SK-MEL-5 (cell line): ENCODE data around the gene ZBTB20. TPM values are rescaled to one million over a fixed set of nuclear protein-coding genes. Genes with fewer than 3 reads are reported as not detected.

ENCODE experiments used
- DNase-seq: peaks from one replicate; pipeline ENCODE4 v3.0.0-alpha.2; 2016; ENCODE audit warnings: low read depth, low spot score
- in situ Hi-C: cut with HindIII; loops from 2 replicates; pipeline ENCODE4 v1.10.0; 2016; ENCODE audit warnings: low sequenced_read_pairs, high pct_unique_total_duplicates, low pct_unique_long_range_greater_than_20kb
- total RNA-seq: library from RNA; depleted of rRNA; stranded (reverse); fragments of >200 nt; shearing (Covaris generic); gene quantifications from 2 replicates; pipeline ENCODE4 v1.2.3, GENCODE V29; 2014

The ZBTB20 gene
- total RNA-seq, 1 experiment from 2014 or later: 2.9 TPM

GRCh38 chr3:114743746-114744485 is 403.2 kb downstream of the ZBTB20 start:
- DNase-seq: no peak
- in situ Hi-C loops: no loop called here

DNA sequence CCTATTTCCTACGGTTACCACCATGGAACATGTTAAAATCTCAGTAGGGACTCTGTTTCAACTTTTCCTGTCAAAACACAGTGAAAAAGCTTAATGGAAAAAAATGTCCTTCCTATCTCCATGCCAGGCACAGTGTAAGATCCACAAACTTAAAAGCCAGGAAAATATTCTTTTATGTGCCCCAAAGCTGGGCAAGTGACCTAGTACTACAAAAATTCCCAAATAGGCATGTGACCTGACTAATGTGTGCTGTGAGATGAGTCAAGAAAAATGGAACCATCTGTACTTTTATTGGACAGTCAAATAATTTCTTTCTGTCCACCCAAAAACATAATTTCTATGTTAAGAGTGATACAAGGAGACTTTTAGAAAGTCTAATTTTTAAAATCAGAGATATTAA is 406.0 kb downstream of the ZBTB20 start:
- DNase-seq: no peak
- in situ Hi-C loops: no loop called here

DNA sequence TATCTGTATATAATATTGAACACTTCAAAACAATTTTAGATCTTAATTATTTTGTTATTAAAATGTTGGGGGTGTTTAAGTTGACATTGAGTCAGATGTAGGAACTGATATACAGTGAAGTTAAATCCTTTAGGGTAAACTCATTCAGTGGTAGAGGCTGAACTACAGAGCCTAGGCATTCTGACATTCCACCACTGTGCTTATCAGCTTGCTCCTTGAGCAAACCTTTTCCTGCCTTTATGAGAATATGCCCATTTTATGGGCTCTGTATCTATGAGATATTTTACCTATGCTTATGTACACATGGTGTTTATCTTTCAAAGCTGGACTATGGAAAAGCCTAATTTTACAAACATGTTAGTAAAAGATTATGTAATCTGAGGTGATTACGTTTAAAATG is 407.5 kb downstream of the ZBTB20 start:
- in situ Hi-C loops: no loop called here
- no peak for DNase-seq

DNA sequence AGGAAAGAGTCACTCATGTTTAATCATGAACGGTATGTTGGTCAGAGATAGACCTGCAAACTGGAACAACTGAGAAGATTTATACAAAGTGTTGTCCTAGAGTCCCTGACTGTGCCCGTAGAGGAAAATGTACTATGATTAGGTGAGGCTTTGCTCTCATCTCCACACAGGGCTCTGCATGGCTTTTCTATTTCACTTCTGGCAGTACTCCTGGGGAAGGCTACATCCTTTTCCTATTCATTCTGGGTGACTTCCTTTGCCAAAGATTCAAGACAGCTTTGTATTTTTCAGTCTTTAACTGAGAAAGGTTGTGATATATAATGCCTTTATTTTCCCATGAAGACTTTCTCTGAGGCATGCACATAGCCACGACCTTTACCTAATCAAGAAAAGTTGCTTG is 414.7 kb downstream of the ZBTB20 start:
- in situ Hi-C loops: no loop called here
- no peak for DNase-seq

GRCh38 chr3:114730397-114730796 is 416.7 kb downstream of the ZBTB20 start:
- DNase-seq: no peak
- in situ Hi-C loops: no loop called here

DNA sequence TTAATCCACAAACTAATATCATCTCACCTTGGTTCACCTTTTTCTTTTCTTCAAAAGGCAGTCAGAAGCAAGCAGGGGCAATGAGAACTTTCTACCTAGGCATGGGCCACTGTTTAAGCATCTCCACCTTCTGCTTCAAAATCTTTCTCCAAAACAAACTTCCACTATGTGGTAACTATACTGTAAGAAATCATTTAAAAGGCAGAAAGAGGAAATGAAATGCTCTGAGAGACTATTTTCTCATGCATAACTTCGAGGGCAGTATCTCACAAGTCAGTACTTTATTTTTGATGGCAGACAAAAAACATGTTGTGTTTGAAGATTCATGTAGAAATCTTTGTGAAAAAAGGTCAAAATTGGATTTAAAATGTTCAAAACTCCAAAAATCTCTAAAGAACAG is 419.7 kb downstream of the ZBTB20 start:
- in situ Hi-C loops: no loop called here
- DNase-seq: no peak

GRCh38 chr3:114725966-114726365 is 421.1 kb downstream of the ZBTB20 start:
- DNase-seq: no peak
- in situ Hi-C loops: no loop called here

DNA sequence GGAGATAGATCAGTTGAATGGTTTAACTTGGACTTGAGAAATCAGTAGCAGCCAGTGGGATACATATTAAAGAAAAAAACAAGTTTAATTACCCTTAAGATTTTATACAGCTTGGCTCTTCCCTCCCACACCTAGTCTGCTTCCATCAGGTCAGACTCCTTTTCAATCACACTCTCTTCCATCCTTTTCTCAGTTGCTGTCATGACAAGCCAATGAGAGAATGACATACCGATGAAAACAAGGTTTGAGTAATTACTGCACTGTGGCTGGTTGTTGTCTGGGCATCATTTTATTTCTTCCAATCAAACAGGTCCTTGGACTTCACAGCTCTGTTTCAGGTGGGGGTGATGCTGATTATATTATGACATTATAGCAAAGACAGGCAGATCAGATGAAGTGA is 424.6 kb downstream of the ZBTB20 start:
- in situ Hi-C loops: no loop called here
- DNase-seq: no peak

- no peak for DNase-seq
- in situ Hi-C loops: no loop called here
Measured at GRCh38 chr3:114721864-114722263, 425.2 kb downstream of the ZBTB20 start.

GRCh38 chr3:114721209-114721608 is 425.9 kb downstream of the ZBTB20 start:
- in situ Hi-C loops: no loop called here
- DNase-seq: no peak

DNA sequence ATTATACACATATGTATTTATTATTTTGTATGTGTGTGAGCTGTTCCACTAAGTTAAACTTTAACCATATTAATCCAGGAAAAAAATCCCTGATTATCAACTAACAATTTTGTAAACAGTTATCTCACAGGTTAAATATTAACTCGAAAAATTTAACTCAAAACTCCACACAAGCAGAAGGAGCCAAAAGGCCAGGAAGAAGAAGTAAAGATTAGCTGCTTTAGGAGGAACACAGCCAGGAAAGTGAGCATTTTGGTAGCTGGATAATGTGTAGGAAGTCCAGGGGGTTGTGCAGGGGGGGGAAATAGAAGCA is 428.2 kb downstream of the ZBTB20 start:
- in situ Hi-C loops: no loop called here

GRCh38 chr3:114718071-114718897 is 428.8 kb downstream of the ZBTB20 start:
- in situ Hi-C loops: no loop called here
- no peak for DNase-seq

More for the DNA sequence above, 428.2 kb downstream of the ZBTB20 start:
- DNase-seq: no peak

DNA sequence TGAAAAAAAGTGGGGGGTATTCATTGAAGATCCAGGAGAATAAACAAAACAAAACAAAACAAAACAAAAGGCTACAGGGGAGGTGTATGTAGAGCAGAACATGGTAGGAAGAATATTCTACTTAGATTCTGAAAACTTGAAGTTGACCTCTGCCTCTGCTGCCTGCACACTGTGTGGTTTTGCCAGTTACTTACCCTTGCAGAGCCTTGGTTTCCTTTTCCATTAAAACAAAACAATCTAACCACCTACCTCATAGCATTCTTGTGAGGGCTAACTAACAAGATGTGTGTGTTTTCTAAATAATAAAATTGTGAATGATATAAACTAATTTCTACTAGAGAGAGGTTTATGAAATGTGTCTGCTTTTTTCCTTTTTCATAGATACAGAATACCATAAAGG is 430.2 kb downstream of the ZBTB20 start:
- no peak for DNase-seq
- in situ Hi-C loops: no loop called here

- no peak for DNase-seq
- in situ Hi-C loops: no loop called here
Measured at GRCh38 chr3:114716126-114716525, 431.0 kb downstream of the ZBTB20 start.

- DNase-seq: no peak
- in situ Hi-C loops: no loop called here
Measured at GRCh38 chr3:114714957-114715460, 432.1 kb downstream of the ZBTB20 start.

DNA sequence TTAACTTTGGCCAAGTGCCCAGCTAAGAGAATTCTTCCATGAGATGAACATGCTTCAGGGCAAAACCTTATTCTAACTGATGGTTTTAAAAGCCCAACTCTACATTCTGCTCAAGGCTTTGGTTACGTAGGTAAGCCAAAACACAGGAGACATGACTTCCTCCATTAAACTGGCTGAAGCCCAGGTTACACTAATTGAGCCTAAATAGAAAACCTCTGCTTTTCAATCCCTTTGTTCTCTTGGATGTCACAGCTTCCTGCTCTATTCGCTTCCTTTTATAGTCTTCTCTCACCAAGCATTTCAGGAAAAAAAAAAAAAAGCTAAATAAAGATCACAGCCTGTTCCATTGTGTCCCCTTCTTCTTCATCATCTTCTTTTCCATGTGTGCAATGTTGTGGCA is 432.9 kb downstream of the ZBTB20 start:
- in situ Hi-C loops: no loop called here
- no peak for DNase-seq

GRCh38 chr3:114712728-114713492 is 434.2 kb downstream of the ZBTB20 start:
- in situ Hi-C loops: no loop called here
- DNase-seq: no peak

DNA sequence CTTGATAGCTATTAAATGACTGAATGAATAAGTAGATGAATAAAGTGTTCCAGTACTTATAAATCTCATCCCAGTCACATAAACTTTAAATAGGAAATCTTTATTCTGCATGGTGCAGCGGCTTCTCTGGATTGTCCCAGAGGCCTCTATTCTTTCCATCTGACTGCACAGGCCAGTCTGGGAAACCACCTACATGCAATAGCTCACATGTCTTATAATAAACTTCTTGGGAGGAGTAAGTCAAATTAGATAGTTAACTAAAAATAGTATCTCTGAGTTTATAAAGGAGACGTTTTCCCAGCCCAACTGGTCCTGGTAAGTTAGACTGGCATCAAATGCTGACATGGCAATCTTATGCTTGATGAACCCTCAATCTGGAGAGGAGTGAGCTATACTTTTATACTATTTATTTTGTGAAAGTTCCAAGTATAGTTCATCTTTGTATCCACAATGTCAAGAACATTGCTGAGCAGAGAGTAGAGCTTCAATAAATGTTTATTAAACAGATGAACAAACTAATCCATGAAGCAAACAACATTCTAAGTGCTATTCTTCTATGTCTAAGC is 435.7 kb downstream of the ZBTB20 start:
- no peak for DNase-seq
- in situ Hi-C loops: no loop called here
